Hepatocyte (in vitro differentiated cells): ENCODE measurements around the gene CHKB.

Source experiments
- EZH2phosphoT487 ChIP-seq: fragments of 200-600 bp; sonication (generic); IDR thresholded peaks from one replicate; pipeline ENCODE4 v1.6.1; 2018; ENCODE audit warnings: antibody characterized with exemption, mild to moderate bottlenecking, low read depth, moderate library complexity; ENCODE audit not compliant: unreplicated experiment, severe bottlenecking
- TF ChIP-seq, protein P1 (sequence below): fragments of 200-600 bp; sonication (generic); IDR thresholded peaks from 2 replicates; pipeline ENCODE4 v1.5.1; 2016; ENCODE audit warnings: antibody characterized with exemption, mild to moderate bottlenecking; ENCODE audit not compliant: poor library complexity

- TF ChIP-seq, protein P1, sequence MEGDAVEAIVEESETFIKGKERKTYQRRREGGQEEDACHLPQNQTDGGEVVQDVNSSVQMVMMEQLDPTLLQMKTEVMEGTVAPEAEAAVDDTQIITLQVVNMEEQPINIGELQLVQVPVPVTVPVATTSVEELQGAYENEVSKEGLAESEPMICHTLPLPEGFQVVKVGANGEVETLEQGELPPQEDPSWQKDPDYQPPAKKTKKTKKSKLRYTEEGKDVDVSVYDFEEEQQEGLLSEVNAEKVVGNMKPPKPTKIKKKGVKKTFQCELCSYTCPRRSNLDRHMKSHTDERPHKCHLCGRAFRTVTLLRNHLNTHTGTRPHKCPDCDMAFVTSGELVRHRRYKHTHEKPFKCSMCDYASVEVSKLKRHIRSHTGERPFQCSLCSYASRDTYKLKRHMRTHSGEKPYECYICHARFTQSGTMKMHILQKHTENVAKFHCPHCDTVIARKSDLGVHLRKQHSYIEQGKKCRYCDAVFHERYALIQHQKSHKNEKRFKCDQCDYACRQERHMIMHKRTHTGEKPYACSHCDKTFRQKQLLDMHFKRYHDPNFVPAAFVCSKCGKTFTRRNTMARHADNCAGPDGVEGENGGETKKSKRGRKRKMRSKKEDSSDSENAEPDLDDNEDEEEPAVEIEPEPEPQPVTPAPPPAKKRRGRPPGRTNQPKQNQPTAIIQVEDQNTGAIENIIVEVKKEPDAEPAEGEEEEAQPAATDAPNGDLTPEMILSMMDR = no peak
- no peak for TF ChIP-seq EZH2phosphoT487
Measured at GRCh38 chr22:50605613-50606074, 23.0 kb upstream of the CHKB start.
